Dermis blood vessel endothelial cell (primary cell): Measurements from ENCODE around the gene SLC25A28. TPM values are rescaled to one million over a fixed set of nuclear protein-coding genes. Genes with fewer than 3 reads are reported as not detected.
"Not testable (repeated sequence)": the region's sequence is repeated elsewhere in the genome, so short reads cannot be mapped to it uniquely, and the experiment has no call there.

Experiments
- DNase-seq: peaks from one replicate; pipeline ENCODE4 v3.0.0; 2010
- total RNA-seq: library from RNA; depleted of rRNA; stranded (reverse); fragments of >200 nt; gene quantifications from 2 replicates; pipeline ENCODE4 v1.2.3, GENCODE V29; 2014

SLC25A28 gene
- total RNA-seq, 1 donor from 2014 or later, result 15.1 TPM

- not testable (repeated sequence) for DNase-seq
Measured at GRCh38 chr10:99625124-99625523, 4.9 kb upstream of the SLC25A28 start.

GRCh38 chr10:99623919-99624318 lies 3.7 kb upstream of the SLC25A28 start:
- no peak for DNase-seq

GRCh38 chr10:99621454-99622251 lies 1.4 kb upstream of the SLC25A28 start:
- DNase-seq, result no peak

DNA sequence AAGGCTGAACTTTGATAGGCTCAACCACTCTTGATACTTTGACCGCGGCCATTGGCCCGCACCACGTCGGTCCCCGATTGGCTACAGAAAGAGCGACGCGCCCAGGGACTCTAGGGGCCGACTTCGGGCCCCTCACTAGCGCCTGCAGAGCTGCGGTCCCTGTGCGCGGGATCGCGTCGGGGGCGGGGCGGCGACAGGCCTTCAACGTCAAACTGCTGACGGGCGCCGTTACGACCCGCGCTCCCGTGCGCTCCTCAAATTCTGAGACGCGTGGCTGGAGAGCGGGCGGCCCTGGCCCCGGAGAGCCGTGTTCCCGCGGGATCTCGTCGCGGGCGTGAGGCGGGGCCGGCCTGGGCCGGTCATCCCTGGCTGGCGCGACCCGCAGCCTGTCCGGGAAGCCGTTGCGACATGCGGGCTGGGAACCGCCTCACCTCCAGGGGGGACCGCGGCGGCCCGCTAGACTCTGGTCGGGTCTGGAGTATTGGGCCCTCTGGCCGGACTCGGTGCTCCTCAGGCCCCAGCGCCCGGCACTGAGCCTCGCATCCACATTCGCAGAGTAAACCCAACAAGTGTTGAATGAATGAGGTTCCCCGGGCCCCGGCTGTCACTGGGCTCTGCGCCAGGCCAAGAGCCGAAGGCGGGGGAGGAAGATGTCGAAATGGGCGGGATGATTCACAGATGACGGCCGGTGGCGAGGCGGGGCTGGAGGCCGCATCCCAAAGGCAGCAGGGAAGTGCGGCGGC lies 643 bp upstream of the SLC25A28 start:
- peak; percentile 95 for DNase-seq

DNA sequence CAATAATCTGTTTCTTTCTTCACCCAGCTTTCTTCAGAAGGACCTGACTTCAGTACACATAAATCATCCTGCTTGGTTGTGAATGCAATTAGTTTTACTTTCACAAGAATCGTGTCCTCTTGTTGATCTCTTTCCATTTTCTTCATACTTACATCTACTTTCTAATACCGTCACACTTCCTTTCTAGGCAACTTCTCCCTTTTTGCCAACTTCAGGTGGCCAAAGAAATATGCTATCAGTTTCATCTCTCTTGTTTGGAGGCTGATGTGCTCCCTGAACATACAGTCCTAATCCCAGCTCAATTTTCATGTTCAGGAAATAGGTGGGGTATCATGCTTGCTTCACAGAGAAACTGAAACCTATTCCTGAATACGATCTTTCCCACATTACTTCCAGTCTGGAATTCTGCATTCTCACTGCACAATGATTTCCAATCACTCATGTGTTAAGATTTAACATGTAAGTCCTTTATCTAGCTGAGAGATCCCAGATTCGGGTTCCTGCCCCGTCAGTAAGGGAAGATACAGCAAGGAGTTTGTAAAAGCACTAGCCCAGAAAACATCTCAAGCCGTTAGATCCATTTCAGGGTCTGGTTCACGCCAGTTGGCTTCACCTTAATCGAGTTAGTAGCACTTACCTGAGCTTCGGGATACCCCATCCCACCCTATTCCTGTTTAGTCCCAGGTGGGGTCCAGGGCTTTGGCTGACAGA lies 994 bp downstream of the SLC25A28 start:
- peak; percentile 45 for DNase-seq

GRCh38 chr10:99617696-99618095 lies 2.5 kb downstream of the SLC25A28 start:
- DNase-seq, result no peak

- no peak for DNase-seq
Measured at GRCh38 chr10:99615426-99615825, 4.8 kb downstream of the SLC25A28 start.

GRCh38 chr10:99612167-99612831 lies 7.9 kb downstream of the SLC25A28 start:
- DNase-seq, result peak; percentile 77

DNA sequence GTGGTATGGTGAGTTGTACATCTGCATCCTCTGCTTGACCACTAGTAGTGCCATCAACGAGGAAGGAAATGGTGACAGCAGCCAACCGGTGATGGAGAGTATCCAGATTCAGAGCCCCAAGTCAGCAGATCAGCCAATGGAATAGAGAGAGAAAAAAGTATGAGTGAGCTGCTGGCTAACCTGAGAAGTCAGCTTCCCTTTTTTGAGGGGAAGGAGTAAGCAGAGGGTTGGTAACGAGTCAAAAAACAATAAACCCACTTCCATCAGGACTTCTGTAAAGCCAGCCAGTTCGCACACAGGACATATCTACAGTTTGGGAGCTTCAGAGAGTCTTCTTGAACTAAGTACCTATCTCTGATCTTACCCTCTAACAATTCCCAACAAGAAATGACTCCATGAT lies 8.9 kb downstream of the SLC25A28 start:
- no peak for DNase-seq

DNA sequence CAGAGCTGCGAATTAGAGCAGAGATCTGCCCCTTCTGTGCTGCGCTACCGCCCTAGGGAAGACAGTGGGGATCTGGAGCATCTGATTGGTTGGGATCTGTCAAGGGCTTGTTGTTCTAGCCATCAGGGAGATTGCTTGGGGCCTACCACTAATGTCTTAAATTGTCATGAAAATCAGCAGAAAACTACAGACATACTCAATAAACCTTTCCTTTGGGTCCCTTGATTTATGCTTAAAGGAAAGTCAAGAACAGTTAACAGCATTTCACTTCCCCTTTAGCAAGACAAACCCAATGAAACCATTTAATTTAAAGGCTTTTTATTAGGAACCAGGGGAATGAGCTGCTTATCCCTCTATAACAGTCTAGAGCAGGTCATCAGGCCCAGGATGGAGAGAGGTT lies 10.0 kb downstream of the SLC25A28 start:
- DNase-seq, result no peak

DNA sequence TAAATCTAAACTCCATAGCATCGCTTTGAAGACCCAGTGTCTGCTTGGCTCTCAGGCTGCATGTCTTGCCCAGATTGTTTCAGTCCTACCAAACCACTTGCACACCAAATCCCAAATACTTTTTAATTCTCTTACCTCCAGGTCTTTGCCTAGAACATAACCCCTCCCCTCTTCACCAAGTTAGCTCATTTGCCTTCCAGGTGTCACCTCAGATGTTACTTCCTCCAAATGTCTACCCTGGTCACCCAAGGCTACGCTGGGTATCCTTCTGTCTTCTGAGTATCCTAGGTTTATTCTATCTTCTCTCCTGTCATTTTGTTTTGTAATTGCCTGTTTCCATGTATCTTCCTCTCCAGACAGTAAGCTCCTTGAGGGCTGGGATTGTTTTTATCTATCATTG lies 11.1 kb downstream of the SLC25A28 start:
- DNase-seq, result no peak

- no peak for DNase-seq
Measured at GRCh38 chr10:99605351-99605750, 14.9 kb downstream of the SLC25A28 start.

- DNase-seq, result no peak
Measured at GRCh38 chr10:99604862-99605261, 15.4 kb downstream of the SLC25A28 start.

GRCh38 chr10:99598781-99599509 lies 21.3 kb downstream of the SLC25A28 start:
- no peak for DNase-seq

GRCh38 chr10:99598011-99598410 lies 22.2 kb downstream of the SLC25A28 start:
- no peak for DNase-seq

DNA sequence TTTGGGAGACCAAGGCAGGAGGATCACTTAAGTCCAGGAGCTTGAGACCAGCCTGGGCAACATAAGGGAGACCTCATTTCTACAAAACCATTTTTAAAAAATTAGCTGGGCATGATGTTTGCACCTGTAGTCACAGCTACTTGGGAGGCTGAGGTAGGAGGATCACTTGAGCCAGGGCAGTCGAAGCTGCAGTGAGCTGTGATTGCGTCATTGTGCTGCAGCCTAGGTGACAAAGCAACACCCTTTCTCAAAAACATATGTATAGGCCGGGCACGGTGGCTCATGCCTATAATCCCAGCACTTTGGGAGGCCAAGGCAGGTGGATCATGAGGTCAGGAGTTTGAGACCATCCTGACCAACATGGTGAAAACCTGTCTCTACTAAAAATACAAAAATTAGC lies 23.5 kb downstream of the SLC25A28 start:
- not testable (repeated sequence) for DNase-seq

- DNase-seq, result no peak
Measured at GRCh38 chr10:99595770-99596465, 24.3 kb downstream of the SLC25A28 start.

GRCh38 chr10:99595236-99595635 lies 25.0 kb downstream of the SLC25A28 start:
- no peak for DNase-seq

GRCh38 chr10:99593312-99593711 lies 26.9 kb downstream of the SLC25A28 start:
- DNase-seq, result no peak

DNA sequence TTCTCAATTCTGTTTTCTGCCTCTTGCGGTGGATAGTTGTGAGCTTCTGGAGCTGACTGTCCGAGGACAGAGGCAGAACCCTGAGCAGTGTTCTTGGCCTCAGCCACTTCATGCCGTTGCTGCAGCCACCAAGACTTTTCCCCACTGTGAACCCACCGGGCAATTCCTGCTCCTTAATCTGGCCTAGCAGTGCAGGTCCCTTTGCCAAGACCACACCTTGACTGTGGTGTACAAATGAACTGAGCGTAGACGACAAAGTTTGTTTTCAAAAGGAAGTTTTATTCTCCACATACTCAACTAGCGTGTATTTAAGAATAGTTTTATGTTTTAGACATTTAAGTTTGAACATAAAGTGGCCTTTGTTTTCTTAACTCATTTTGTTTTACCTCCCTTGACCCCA lies 29.4 kb downstream of the SLC25A28 start:
- DNase-seq, result no peak

- DNase-seq, result no peak
Measured at GRCh38 chr10:99583687-99584086, 36.6 kb downstream of the SLC25A28 start.
